WTC11 (cell line): ENCODE measurements around the gene ZNF343.

Experiments
- ATF1 ChIP-seq: sonication (generic); formaldehyde crosslinking; IDR thresholded peaks from 2 replicates; pipeline ENCODE4 v1.8.1; 2023; ENCODE audit warnings: mild to moderate bottlenecking, moderate library complexity, missing genetic modification reagents
- ETV6 ChIP-seq: sonication (generic); formaldehyde crosslinking; IDR thresholded peaks from 2 replicates; pipeline ENCODE4 v1.8.1; 2022; ENCODE audit warnings: mild to moderate bottlenecking, missing genetic modification reagents
- NR3C1 ChIP-seq: sonication (generic); formaldehyde crosslinking; conservative IDR thresholded peaks from 2 replicates; pipeline ENCODE4 v1.8.1; 2023; ENCODE audit warnings: low read depth, mild to moderate bottlenecking, missing genetic modification reagents
- SMAD3 ChIP-seq: sonication (generic); formaldehyde crosslinking; IDR thresholded peaks from 2 replicates; pipeline ENCODE4 v1.8.0; 2022; ENCODE audit warnings: missing genetic modification reagents, mild to moderate bottlenecking, borderline replicate concordance
- TEAD1 ChIP-seq: sonication (generic); formaldehyde crosslinking; IDR thresholded peaks from 2 replicates; pipeline ENCODE4 v1.8.0; 2022; ENCODE audit warnings: mild to moderate bottlenecking, missing genetic modification reagents
- TEAD4 ChIP-seq: sonication (generic); formaldehyde crosslinking; IDR thresholded peaks from 2 replicates; pipeline ENCODE4 v1.8.0; 2022; ENCODE audit warnings: mild to moderate bottlenecking, missing genetic modification reagents
- TF ChIP-seq, protein P1 (sequence below): fragments of 250-450 bp; sonication (Bioruptor Pico); IDR thresholded peaks from 2 replicates; pipeline ENCODE4 v1.9.0; 2021; ENCODE audit warnings: moderate library complexity, mild to moderate bottlenecking, inconsistent platforms, borderline replicate concordance
- TF ChIP-seq, protein P2 (sequence below): sonication (generic); formaldehyde crosslinking; IDR thresholded peaks from 2 replicates; pipeline ENCODE4 v1.8.0; 2023; ENCODE audit warnings: missing genetic modification reagents
- TF ChIP-seq, protein P3 (sequence below): fragments of 200-600 bp; IDR thresholded peaks from 2 replicates; pipeline ENCODE4 v1.8.0; 2022; ENCODE audit warnings: antibody characterized with exemption
- TF ChIP-seq, protein P4 (sequence below): sonication (generic); formaldehyde crosslinking; IDR thresholded peaks from 2 replicates; pipeline ENCODE4 v1.8.1; 2023; ENCODE audit warnings: mild to moderate bottlenecking, missing genetic modification reagents
- TF ChIP-seq, protein P5 (sequence below): sonication (generic); formaldehyde crosslinking; IDR thresholded peaks from 2 replicates; pipeline ENCODE4 v1.8.1; 2022; ENCODE audit warnings: low read depth, mild to moderate bottlenecking, moderate library complexity, missing genetic modification reagents, borderline replicate concordance
- TF ChIP-seq, protein P6 (sequence below): sonication (generic); formaldehyde crosslinking; IDR thresholded peaks from 2 replicates; pipeline ENCODE4 v1.8.1; 2022; ENCODE audit warnings: low read depth, missing genetic modification reagents, borderline replicate concordance

DNA sequence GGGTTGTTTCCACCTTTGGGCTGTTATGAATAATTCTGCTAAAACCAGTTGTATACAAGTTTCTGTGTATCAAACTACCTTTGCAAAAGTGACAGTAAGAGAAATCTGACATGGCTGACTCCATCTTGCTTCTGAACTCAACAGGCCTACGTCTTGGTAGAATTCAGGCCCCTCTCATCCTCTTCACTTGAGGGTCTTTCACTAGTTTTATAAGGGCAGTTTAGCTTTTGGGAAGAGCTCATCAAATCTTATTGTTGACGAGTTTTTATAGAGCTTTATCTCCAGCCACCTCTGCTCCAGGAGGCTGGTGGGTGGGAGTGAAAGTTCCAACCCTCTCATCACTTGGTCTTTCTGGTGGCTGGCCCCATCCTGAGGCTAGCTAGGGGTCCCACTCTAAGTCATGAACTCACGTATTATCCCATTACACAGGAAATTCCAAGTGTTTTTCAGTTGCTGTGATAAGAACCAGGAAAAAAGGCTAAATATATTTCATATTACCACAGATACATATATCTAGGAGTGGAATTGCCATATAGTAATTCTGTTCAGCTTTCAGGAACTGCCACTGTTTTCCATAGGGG lies 49.7 kb downstream of the ZNF343 start:
- TF ChIP-seq ETV6 (CRISPR knock-in tag) (no peak), ATF1 (CRISPR knock-in tag) (no peak), NR3C1 (CRISPR knock-in tag) (no peak), SMAD3 (CRISPR knock-in tag) (no peak), TEAD1 (CRISPR knock-in tag) (no peak), TEAD4 (no peak)
- TF ChIP-seq, protein P1, sequence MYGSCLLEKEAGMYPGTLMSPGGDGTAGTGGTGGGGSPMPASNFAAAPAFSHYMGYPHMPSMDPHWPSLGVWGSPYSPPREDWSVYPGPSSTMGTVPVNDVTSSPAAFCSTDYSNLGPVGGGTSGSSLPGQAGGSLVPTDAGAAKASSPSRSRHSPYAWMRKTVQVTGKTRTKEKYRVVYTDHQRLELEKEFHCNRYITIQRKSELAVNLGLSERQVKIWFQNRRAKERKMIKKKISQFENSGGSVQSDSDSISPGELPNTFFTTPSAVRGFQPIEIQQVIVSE (CRISPR knock-in tag), result no peak
- TF ChIP-seq, protein P2, sequence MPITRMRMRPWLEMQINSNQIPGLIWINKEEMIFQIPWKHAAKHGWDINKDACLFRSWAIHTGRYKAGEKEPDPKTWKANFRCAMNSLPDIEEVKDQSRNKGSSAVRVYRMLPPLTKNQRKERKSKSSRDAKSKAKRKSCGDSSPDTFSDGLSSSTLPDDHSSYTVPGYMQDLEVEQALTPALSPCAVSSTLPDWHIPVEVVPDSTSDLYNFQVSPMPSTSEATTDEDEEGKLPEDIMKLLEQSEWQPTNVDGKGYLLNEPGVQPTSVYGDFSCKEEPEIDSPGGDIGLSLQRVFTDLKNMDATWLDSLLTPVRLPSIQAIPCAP (CRISPR knock-in tag), result no peak
- TF ChIP-seq, protein P3, sequence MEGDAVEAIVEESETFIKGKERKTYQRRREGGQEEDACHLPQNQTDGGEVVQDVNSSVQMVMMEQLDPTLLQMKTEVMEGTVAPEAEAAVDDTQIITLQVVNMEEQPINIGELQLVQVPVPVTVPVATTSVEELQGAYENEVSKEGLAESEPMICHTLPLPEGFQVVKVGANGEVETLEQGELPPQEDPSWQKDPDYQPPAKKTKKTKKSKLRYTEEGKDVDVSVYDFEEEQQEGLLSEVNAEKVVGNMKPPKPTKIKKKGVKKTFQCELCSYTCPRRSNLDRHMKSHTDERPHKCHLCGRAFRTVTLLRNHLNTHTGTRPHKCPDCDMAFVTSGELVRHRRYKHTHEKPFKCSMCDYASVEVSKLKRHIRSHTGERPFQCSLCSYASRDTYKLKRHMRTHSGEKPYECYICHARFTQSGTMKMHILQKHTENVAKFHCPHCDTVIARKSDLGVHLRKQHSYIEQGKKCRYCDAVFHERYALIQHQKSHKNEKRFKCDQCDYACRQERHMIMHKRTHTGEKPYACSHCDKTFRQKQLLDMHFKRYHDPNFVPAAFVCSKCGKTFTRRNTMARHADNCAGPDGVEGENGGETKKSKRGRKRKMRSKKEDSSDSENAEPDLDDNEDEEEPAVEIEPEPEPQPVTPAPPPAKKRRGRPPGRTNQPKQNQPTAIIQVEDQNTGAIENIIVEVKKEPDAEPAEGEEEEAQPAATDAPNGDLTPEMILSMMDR, result no peak
- TF ChIP-seq, protein P4, sequence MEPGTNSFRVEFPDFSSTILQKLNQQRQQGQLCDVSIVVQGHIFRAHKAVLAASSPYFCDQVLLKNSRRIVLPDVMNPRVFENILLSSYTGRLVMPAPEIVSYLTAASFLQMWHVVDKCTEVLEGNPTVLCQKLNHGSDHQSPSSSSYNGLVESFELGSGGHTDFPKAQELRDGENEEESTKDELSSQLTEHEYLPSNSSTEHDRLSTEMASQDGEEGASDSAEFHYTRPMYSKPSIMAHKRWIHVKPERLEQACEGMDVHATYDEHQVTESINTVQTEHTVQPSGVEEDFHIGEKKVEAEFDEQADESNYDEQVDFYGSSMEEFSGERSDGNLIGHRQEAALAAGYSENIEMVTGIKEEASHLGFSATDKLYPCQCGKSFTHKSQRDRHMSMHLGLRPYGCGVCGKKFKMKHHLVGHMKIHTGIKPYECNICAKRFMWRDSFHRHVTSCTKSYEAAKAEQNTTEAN (CRISPR knock-in tag), result no peak
- TF ChIP-seq, protein P5, sequence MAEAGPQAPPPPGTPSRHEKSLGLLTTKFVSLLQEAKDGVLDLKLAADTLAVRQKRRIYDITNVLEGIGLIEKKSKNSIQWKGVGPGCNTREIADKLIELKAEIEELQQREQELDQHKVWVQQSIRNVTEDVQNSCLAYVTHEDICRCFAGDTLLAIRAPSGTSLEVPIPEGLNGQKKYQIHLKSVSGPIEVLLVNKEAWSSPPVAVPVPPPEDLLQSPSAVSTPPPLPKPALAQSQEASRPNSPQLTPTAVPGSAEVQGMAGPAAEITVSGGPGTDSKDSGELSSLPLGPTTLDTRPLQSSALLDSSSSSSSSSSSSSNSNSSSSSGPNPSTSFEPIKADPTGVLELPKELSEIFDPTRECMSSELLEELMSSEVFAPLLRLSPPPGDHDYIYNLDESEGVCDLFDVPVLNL, result no peak
- TF ChIP-seq, protein P6, sequence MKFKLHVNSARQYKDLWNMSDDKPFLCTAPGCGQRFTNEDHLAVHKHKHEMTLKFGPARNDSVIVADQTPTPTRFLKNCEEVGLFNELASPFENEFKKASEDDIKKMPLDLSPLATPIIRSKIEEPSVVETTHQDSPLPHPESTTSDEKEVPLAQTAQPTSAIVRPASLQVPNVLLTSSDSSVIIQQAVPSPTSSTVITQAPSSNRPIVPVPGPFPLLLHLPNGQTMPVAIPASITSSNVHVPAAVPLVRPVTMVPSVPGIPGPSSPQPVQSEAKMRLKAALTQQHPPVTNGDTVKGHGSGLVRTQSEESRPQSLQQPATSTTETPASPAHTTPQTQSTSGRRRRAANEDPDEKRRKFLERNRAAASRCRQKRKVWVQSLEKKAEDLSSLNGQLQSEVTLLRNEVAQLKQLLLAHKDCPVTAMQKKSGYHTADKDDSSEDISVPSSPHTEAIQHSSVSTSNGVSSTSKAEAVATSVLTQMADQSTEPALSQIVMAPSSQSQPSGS, result no peak
